Thymus (tissue), 11 donors: Measurements from ENCODE around the gene HFE. TPM values are rescaled to one million over a fixed set of nuclear protein-coding genes. Genes with fewer than 3 reads are reported as not detected.
"Not testable (repeated sequence)": the region's sequence is repeated elsewhere in the genome, so short reads cannot be mapped to it uniquely, and the experiment has no call there.

Experiments used
- DNase-seq, 9 donors: peaks; one replicate each; pipeline ENCODE4 v3.0.0-alpha.2; 2013; ENCODE audit warnings: low spot score in 9 of 9, low read depth in 6 of 9, missing footprints in 1 of 9
- H3K27ac ChIP-seq, 2 donors: one replicate each; pipeline ENCODE4 v1.5.1; 2013; ENCODE audit warnings: control low read depth in 1 of 2, low read depth in 1 of 2, low read length in 1 of 2, mild to moderate bottlenecking in 1 of 2, moderate library complexity in 1 of 2
- H3K27me3 ChIP-seq, 2 donors: one replicate each; pipeline ENCODE4 v1.5.1; 2013; ENCODE audit warnings: low read length in 1 of 2; ENCODE audit not compliant: control insufficient read depth in 2 of 2, insufficient read depth in 1 of 2
- H3K36me3 ChIP-seq, 2 donors: one replicate each; pipeline ENCODE4 v1.5.1; 2013; ENCODE audit warnings: low read length in 1 of 2, mild to moderate bottlenecking in 1 of 2, moderate library complexity in 1 of 2; ENCODE audit not compliant: control insufficient read depth in 2 of 2, insufficient read depth in 2 of 2
- H3K4me1 ChIP-seq, 2 donors: one replicate each; pipeline ENCODE4 v1.5.1; 2013; ENCODE audit warnings: low read length in 2 of 2; ENCODE audit not compliant: control insufficient read depth in 2 of 2, insufficient read depth in 2 of 2
- H3K4me3 ChIP-seq, 2 donors: one replicate each; pipeline ENCODE4 v1.5.1; 2013; ENCODE audit warnings: low read length in 2 of 2, control low read depth in 1 of 2, mild to moderate bottlenecking in 1 of 2
- H3K9me3 ChIP-seq, 2 donors: one replicate each; pipeline ENCODE4 v1.5.1; 2013; ENCODE audit warnings: low read length in 1 of 2, mild to moderate bottlenecking in 1 of 2; ENCODE audit not compliant: control insufficient read depth in 2 of 2, insufficient read depth in 1 of 2
- WGBS: extraction: QIAGEN DNeasy Blood & Tissue Kit; methylation state at CpG from one replicate; pipeline ENCODE4 v1.1.7; 2013; 5-methylcytosine and 5-hydroxymethylcytosine counted together
- polyA plus RNA-seq: library from polyadenylated mRNA; stranded (reverse); fragments of 200-250 nt; gene quantifications from one replicate; pipeline ENCODE4 v1.2.3, GENCODE V29; 2013
- total RNA-seq: library from RNA; stranded (reverse); fragments of 120-200 nt; gene quantifications from one replicate; pipeline ENCODE4 v1.2.4, GENCODE V29; 2013
- donor health status: healthy.

Gene HFE
- total and polyA plus RNA-seq, 2 donors = 1.7 to 3.8 TPM

DNA sequence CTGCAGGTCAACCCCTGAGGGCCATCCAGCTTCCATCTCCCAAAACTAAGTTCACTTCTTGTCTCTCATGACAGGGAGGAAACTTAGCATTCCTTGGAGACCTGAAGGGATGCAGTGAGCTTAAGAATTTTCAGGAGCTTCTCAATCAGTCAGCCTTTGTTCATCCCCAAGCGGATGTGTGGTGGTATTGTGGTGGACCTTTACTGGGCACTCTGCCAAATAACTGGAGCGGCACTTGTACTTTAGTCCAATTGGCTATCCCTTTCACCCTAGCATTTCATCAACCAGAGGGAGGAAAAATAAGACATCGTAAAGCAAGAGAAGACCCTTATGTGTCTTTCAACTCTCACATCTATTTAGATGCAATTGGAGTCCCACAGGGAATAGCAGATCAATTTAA, 9.2 kb upstream of the HFE start:
- H3K36me3 ChIP-seq, H3K4me3 ChIP-seq, H3K27ac ChIP-seq, DNase-seq, H3K27me3 ChIP-seq, H3K4me1 ChIP-seq, H3K9me3 ChIP-seq: not testable (repeated sequence)
- 88% methylated on average over 3 of the region's 3 CpGs for WGBS

DNA sequence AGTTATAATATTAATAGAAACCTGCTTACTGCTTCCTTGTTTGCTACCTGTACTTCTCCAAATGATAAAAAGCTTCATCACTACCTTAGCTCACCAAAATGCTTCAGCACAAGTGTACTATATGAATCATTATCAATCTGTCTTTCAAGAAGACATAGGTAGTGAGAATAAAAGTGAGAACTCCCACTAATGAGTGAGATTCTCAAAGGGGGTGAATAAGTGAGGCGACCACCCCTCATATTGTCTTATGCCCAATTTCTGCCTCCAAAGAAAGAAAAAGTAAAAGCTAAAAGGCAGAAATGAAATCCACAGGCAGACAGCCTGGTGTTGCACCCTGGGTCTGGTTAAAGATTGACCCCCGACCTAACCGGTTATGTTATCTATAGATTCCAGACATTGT, 6.1 kb upstream of the HFE start:
- H3K4me3 ChIP-seq, H3K27me3 ChIP-seq, H3K27ac ChIP-seq, H3K4me1 ChIP-seq, H3K36me3 ChIP-seq, DNase-seq, H3K9me3 ChIP-seq: not testable (repeated sequence)
- WGBS = 97% methylated on average over 3 of the region's 3 CpGs

DNA sequence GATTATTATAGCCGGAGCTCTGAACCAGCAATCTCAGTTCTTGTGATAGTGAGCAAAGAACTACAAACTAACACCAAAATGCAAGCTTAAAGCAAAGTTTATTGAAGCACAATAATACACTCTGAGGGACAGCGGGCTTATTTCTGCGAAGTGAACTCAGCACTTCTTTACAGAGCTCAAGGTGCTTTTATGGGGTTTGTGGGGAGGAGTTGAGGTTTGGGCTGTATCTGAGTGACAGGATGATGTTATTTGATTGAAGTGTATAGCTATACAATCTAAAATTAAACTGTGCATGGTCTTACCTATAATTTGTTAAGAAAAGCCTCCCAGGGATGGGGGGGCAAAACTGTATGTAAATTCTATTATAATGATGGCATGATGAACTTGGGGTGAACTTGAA, 1.0 kb upstream of the HFE start:
- H3K4me3 ChIP-seq = no peak overlapping the region
- no peaks in the 10 kb centered on the region for H3K36me3 ChIP-seq
- H3K4me1 ChIP-seq = peaks cover 7 to 40% of the 10 kb centered on the region in 2 donors
- H3K27ac ChIP-seq = no peak overlapping the region
- peak in 7 of 9 donors; percentile 51 to 86 (median 64) for DNase-seq
- peaks cover 0 to 14% of the 10 kb centered on the region in 2 donors for H3K27me3 ChIP-seq
- 35% methylated on average over 3 of the region's 3 CpGs for WGBS
- H3K9me3 ChIP-seq = peaks cover 1 to 4% of the 10 kb centered on the region in 2 donors

DNA sequence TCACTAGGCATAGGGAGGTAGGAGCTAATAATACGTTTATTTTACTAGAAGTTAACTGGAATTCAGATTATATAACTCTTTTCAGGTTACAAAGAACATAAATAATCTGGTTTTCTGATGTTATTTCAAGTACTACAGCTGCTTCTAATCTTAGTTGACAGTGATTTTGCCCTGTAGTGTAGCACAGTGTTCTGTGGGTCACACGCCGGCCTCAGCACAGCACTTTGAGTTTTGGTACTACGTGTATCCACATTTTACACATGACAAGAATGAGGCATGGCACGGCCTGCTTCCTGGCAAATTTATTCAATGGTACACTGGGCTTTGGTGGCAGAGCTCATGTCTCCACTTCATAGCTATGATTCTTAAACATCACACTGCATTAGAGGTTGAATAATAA, 1.1 kb downstream of the HFE start:
- Histone ChIP-seq H3K4me1 (peaks cover 7 to 40% of the 10 kb centered on the region in 2 donors), H3K4me3 (no peak overlapping the region), H3K9me3 (no peaks in the 10 kb centered on the region), H3K36me3 (no peaks in the 10 kb centered on the region), H3K27me3 (peaks cover 0 to 14% of the 10 kb centered on the region in 2 donors), H3K27ac (peak overlapping the region in 1 of 2 donors; percentile 11)
- DNase-seq = no peak
- 97% methylated on average over 5 of the region's 5 CpGs for WGBS

DNA sequence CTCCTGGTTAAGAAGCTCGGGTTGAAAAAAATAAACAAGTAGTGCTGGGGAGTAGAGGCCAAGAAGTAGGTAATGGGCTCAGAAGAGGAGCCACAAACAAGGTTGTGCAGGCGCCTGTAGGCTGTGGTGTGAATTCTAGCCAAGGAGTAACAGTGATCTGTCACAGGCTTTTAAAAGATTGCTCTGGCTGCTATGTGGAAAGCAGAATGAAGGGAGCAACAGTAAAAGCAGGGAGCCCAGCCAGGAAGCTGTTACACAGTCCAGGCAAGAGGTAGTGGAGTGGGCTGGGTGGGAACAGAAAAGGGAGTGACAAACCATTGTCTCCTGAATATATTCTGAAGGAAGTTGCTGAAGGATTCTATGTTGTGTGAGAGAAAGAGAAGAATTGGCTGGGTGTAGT, 2.0 kb downstream of the HFE start:
- no peak for DNase-seq
- H3K4me3 ChIP-seq = no peak overlapping the region
- WGBS = 92% methylated on average over 2 of the region's 2 CpGs
- peaks cover 7 to 40% of the 10 kb centered on the region in 2 donors for H3K4me1 ChIP-seq
- no peaks in the 10 kb centered on the region for H3K36me3 ChIP-seq
- peaks cover 0 to 14% of the 10 kb centered on the region in 2 donors for H3K27me3 ChIP-seq
- H3K9me3 ChIP-seq = no peaks in the 10 kb centered on the region
- no peak overlapping the region for H3K27ac ChIP-seq

DNA sequence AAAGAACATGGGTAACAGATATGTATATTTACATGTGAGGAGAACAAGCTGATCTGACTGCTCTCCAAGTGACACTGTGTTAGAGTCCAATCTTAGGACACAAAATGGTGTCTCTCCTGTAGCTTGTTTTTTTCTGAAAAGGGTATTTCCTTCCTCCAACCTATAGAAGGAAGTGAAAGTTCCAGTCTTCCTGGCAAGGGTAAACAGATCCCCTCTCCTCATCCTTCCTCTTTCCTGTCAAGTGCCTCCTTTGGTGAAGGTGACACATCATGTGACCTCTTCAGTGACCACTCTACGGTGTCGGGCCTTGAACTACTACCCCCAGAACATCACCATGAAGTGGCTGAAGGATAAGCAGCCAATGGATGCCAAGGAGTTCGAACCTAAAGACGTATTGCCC, 5.2 kb downstream of the HFE start:
- H3K27me3 ChIP-seq = peaks cover 0 to 5% of the 10 kb centered on the region in 2 donors
- peaks cover 4 to 27% of the 10 kb centered on the region in 2 donors for H3K4me1 ChIP-seq
- H3K9me3 ChIP-seq = no peaks in the 10 kb centered on the region
- H3K4me3 ChIP-seq = no peak overlapping the region
- H3K27ac ChIP-seq = no peak overlapping the region
- no peaks in the 10 kb centered on the region for H3K36me3 ChIP-seq
- no peak for DNase-seq
- 98% methylated on average over 4 of the region's 4 CpGs for WGBS

DNA sequence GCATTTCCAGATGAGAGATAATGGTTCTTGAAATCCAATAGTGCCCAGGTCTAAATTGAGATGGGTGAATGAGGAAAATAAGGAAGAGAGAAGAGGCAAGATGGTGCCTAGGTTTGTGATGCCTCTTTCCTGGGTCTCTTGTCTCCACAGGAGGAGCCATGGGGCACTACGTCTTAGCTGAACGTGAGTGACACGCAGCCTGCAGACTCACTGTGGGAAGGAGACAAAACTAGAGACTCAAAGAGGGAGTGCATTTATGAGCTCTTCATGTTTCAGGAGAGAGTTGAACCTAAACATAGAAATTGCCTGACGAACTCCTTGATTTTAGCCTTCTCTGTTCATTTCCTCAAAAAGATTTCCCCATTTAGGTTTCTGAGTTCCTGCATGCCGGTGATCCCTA, 6.8 kb downstream of the HFE start:
- H3K4me1 ChIP-seq = peaks cover 0 to 15% of the 10 kb centered on the region in 2 donors
- 89% methylated on average over 5 of the region's 5 CpGs for WGBS
- H3K4me3 ChIP-seq = no peak overlapping the region
- no peak overlapping the region for H3K27ac ChIP-seq
- DNase-seq = no peak
- H3K36me3 ChIP-seq = no peaks in the 10 kb centered on the region
- no peaks in the 10 kb centered on the region for H3K27me3 ChIP-seq
- H3K9me3 ChIP-seq = no peaks in the 10 kb centered on the region

DNA sequence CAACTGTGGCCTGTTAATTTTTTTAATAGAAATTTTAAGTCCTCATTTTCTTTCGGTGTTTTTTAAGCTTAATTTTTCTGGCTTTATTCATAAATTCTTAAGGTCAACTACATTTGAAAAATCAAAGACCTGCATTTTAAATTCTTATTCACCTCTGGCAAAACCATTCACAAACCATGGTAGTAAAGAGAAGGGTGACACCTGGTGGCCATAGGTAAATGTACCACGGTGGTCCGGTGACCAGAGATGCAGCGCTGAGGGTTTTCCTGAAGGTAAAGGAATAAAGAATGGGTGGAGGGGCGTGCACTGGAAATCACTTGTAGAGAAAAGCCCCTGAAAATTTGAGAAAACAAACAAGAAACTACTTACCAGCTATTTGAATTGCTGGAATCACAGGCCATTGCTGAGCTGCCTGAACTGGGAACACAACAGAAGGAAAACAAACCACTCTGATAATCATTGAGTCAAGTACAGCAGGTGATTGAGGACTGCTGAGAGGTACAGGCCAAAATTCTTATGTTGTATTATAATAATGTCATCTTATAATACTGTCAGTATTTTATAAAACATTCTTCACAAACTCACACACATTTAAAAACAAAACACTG, 10.1 kb downstream of the HFE start:
- Histone ChIP-seq H3K4me3 (no peak overlapping the region), H3K27me3 (no peaks in the 10 kb centered on the region), H3K36me3 (no peaks in the 10 kb centered on the region), H3K4me1 (no peaks in the 10 kb centered on the region), H3K27ac (no peak overlapping the region), H3K9me3 (no peaks in the 10 kb centered on the region)
- 2% methylated on average over 5 of the region's 5 CpGs for WGBS
- peak in 7 of 9 donors; percentile 55 to 83 (median 66) for DNase-seq

DNA sequence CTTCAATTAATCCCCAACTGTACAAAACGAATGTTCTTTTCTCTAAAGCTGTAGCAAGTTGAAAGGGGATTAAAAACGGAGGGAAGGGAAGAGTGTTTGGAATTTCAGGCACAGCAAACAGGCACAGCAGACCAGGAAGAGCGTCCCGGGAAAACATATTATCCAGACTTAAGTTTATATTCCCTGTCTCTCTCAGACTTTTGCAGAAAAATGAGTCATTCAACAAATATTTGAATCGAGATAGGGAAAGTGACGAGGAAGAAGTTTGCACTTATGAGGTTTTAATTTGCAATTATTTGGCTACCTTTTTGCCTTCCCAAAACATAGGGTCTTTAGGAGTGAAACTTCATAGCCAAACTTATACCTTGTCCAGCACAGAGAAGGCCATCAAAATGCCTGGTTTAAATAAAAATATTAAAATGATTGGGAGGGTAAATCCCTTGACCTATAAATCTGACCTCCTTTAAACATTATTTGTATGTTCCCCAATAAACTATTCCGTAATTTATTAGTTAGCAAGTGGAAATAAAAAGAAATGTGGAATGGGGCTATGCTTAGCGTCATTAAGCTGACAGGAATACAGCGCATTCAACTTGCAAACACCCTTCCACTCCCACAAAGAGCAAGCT, 16.0 kb downstream of the HFE start:
- Histone ChIP-seq H3K9me3 (peaks cover 0 to 20% of the 10 kb centered on the region in 2 donors), H3K4me1 (peaks cover 6 to 18% of the 10 kb centered on the region in 2 donors)
- 57% methylated on average over 9 of the region's 9 CpGs for WGBS

More for the DNA sequence above, 16.0 kb downstream of the HFE start:
- no peak for DNase-seq
- Histone ChIP-seq H3K27me3 (no peaks in the 10 kb centered on the region), H3K36me3 (no peaks in the 10 kb centered on the region), H3K27ac (peak overlapping the region; percentile 62 to 100), H3K4me3 (peak overlapping the region; percentile 55 to 61)
